Osteocyte (in vitro differentiated cells): ENCODE results near the gene BEST1. TPM values are rescaled to one million over a fixed set of nuclear protein-coding genes. Genes with fewer than 3 reads are reported as not detected.
"Not testable (repeated sequence)": the region's sequence is repeated elsewhere in the genome, so short reads cannot be mapped to it uniquely, and the experiment has no call there.

ENCODE experiments used
- DNase-seq: peaks from one replicate; pipeline ENCODE4 v3.0.0; 2021; ENCODE audit warnings: mixed read lengths; ENCODE audit not compliant: unreplicated experiment; ENCODE audit errors: extremely low spot score
- H3K27ac Mint-ChIP-seq: one replicate; pipeline ENCODE4 v1.8.0; 2021; ENCODE audit warnings: mild to moderate bottlenecking, mixed read lengths; ENCODE audit not compliant: unreplicated experiment
- H3K27me3 Mint-ChIP-seq: one replicate; pipeline ENCODE4 v1.8.0; 2021; ENCODE audit warnings: mixed read lengths; ENCODE audit not compliant: unreplicated experiment
- H3K36me3 Mint-ChIP-seq: one replicate; pipeline ENCODE4 v1.8.0; 2021; ENCODE audit warnings: mixed read lengths; ENCODE audit not compliant: unreplicated experiment
- H3K4me1 Mint-ChIP-seq: one replicate; pipeline ENCODE4 v1.8.0; 2021; ENCODE audit warnings: mixed read lengths; ENCODE audit not compliant: unreplicated experiment
- H3K4me3 Mint-ChIP-seq: one replicate; pipeline ENCODE4 v1.8.0; 2021; ENCODE audit warnings: mild to moderate bottlenecking, moderate library complexity, mixed read lengths; ENCODE audit not compliant: unreplicated experiment
- H3K9me3 Mint-ChIP-seq: one replicate; pipeline ENCODE4 v1.8.0; 2021; ENCODE audit warnings: mixed read lengths; ENCODE audit not compliant: unreplicated experiment
- total RNA-seq: library from RNA; stranded (reverse); gene quantifications from 2 replicates; pipeline ENCODE4 v1.2.1, GENCODE V29; 2021
- TF ChIP-seq, protein P1 (sequence below): fragments of 200-600 bp; sonication (generic); IDR thresholded peaks from 2 replicates; pipeline ENCODE4 v1.5.0; 2021; ENCODE audit warnings: antibody characterized with exemption, mild to moderate bottlenecking, moderate library complexity

BEST1 gene
- total RNA-seq, 1 donor from 2014 or later, result 0.81 TPM

GRCh38 chr11:61962213-61963015, 12.3 kb downstream of the BEST1 start:
- Mint-ChIP-seq H3K36me3 (peaks cover 41% of the 10 kb centered on the region), H3K27me3 (no peaks in the 10 kb centered on the region), H3K4me3 (peak overlapping the region; percentile 53), H3K4me1 (peaks cover 43% of the 10 kb centered on the region), H3K27ac (peak overlapping the region; percentile 90), H3K9me3 (no peaks in the 10 kb centered on the region)
- no peak for DNase-seq
- TF ChIP-seq, protein P1, sequence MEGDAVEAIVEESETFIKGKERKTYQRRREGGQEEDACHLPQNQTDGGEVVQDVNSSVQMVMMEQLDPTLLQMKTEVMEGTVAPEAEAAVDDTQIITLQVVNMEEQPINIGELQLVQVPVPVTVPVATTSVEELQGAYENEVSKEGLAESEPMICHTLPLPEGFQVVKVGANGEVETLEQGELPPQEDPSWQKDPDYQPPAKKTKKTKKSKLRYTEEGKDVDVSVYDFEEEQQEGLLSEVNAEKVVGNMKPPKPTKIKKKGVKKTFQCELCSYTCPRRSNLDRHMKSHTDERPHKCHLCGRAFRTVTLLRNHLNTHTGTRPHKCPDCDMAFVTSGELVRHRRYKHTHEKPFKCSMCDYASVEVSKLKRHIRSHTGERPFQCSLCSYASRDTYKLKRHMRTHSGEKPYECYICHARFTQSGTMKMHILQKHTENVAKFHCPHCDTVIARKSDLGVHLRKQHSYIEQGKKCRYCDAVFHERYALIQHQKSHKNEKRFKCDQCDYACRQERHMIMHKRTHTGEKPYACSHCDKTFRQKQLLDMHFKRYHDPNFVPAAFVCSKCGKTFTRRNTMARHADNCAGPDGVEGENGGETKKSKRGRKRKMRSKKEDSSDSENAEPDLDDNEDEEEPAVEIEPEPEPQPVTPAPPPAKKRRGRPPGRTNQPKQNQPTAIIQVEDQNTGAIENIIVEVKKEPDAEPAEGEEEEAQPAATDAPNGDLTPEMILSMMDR, result no peak

- Mint-ChIP-seq H3K4me1 (peaks cover 45% of the 10 kb centered on the region), H3K27me3 (no peaks in the 10 kb centered on the region), H3K36me3 (peaks cover 41% of the 10 kb centered on the region), H3K9me3 (no peaks in the 10 kb centered on the region), H3K4me3 (peak overlapping the region; percentile 53), H3K27ac (peak overlapping the region; percentile 90)
- DNase-seq, result no peak
- TF ChIP-seq, protein P1, result no peak
Measured at GRCh38 chr11:61963016-61963281, 12.8 kb downstream of the BEST1 start.

- TF ChIP-seq, protein P1, result no peak
- H3K36me3 Mint-ChIP-seq, result peaks cover 38% of the 10 kb centered on the region
- H3K27me3 Mint-ChIP-seq, result no peaks in the 10 kb centered on the region
- no peak for DNase-seq
- H3K9me3 Mint-ChIP-seq, result no peaks in the 10 kb centered on the region
- peaks cover 50% of the 10 kb centered on the region for H3K4me1 Mint-ChIP-seq
- H3K4me3 Mint-ChIP-seq, result peak overlapping the region; percentile 92
- peak overlapping the region; percentile 90 for H3K27ac Mint-ChIP-seq
Measured at GRCh38 chr11:61963282-61964057, 13.3 kb downstream of the BEST1 start.

DNA sequence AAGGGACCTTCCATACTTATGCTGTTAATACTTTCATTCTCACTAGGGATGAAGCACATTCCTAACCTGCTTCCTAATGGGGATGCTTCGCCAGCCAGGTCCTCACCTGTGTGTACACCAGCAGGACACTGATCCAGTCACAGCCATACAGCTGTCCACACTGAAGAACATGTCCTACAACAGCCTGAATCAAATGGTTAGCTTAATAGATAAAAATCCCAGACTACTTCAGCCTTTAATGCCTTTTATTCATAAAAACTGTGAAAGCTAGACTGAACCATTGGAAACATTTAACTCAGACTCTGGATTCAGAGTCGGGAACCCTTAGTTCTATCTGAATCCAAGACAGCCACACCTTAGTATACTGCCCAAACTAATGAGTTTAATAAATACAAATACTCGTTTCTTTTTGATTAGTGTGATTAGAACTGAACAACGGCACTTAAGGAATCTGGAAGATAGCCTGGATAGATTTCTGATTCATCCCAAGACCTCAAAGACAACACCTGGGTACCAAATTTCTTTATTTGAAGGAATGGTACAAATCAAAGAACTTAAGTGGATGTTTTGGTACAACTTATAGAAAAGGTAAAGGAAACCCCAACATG, 14.0 kb downstream of the BEST1 start:
- Mint-ChIP-seq H3K27ac (peak overlapping the region; percentile 90), H3K27me3 (no peaks in the 10 kb centered on the region), H3K9me3 (no peaks in the 10 kb centered on the region), H3K4me3 (peak overlapping the region; percentile 92), H3K36me3 (peaks cover 38% of the 10 kb centered on the region), H3K4me1 (peaks cover 57% of the 10 kb centered on the region)
- no peak for DNase-seq
- TF ChIP-seq, protein P1, result no peak

DNA sequence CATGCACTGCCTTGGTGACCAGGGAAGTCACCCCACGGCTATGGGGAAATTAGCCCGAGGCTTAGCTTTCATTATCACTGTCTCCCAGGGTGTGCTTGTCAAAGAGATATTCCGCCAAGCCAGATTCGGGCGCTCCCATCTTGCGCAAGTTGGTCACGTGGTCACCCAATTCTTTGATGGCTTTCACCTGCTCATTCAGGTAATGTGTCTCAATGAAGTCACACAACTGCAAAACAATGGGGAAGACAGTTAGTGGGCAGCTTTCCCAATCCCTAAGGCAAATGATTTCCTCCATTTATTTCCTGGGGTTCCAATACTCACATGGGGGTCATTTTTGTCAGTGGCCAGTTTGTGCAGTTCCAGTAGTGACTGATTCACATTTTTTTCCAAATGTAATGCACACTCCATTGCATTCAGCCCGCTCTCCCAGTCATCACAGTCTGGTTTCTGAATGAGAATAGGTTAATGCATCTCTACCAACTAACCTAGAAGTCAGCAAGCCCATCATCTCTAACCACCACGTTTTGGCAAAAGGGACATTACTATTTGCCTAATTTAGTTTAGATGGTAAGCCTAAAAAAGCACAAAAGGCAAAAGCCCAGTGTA, 14.6 kb downstream of the BEST1 start:
- not testable (repeated sequence) for DNase-seq, H3K9me3 Mint-ChIP-seq, H3K27me3 Mint-ChIP-seq
- H3K36me3 Mint-ChIP-seq, result peaks cover 38% of the 10 kb centered on the region
- peak overlapping the region; percentile 5 for H3K27ac Mint-ChIP-seq
- H3K4me1 Mint-ChIP-seq, result peaks cover 63% of the 10 kb centered on the region
- peak overlapping the region; percentile 92 for H3K4me3 Mint-ChIP-seq
